Mucosa of gallbladder (tissue), 1 donor: ENCODE data around the gene ARL6IP1. TPM values are rescaled to one million over a fixed set of nuclear protein-coding genes. Genes with fewer than 3 reads are reported as not detected.
"Not testable (repeated sequence)": the region's sequence is repeated elsewhere in the genome, so short reads cannot be mapped to it uniquely, and the experiment has no call there.

Source experiments
- DNase-seq: peaks from one replicate; pipeline ENCODE4 v3.0.0-alpha.2; 2020; ENCODE audit warnings: low spot score
- total RNA-seq: library from RNA; stranded (reverse); gene quantifications from one replicate; pipeline ENCODE4 v1.2.1, GENCODE V29; 2021
- donor health status: DM: no; HTN: no; CAD: no.

ARL6IP1 gene
- total RNA-seq, 1 donor from 2014 or later, result 154 TPM

- DNase-seq, result peak; percentile 49
Measured at GRCh38 chr16:18759598-18760520, 41.5 kb downstream of the ARL6IP1 start.

- not testable (repeated sequence) for DNase-seq
Measured at GRCh38 chr16:18757960-18758660, 43.2 kb downstream of the ARL6IP1 start.

- DNase-seq, result not testable (repeated sequence)
Measured at GRCh38 chr16:18756639-18757038, 44.7 kb downstream of the ARL6IP1 start.

- DNase-seq, result not testable (repeated sequence)
Measured at GRCh38 chr16:18742870-18743269, 58.5 kb downstream of the ARL6IP1 start.

Other genes starting within 250 kb of the ARL6IP1 start
- gene NOMO2, start 239.5 kb downstream of the ARL6IP1 start, total RNA-seq, result 121 TPM
- gene RPS15A, start 11.2 kb downstream of the ARL6IP1 start, total RNA-seq, result 899 TPM
- 76.3 TPM for gene SMG1, start 124.9 kb upstream of the ARL6IP1 start, total RNA-seq
- 1.4 TPM for gene TMC7, start 182.4 kb upstream of the ARL6IP1 start, total RNA-seq